H9 (cell line): ENCODE results near the gene UQCR11. TPM values are rescaled to one million over a fixed set of nuclear protein-coding genes. Genes with fewer than 3 reads are reported as not detected.

Experiments
- DNase-seq: peaks from one replicate; pipeline ENCODE4 v3.0.0-alpha.2; 2017
- H2AFZ ChIP-seq: one replicate; pipeline ENCODE4 v1.6.1; 2013; ENCODE audit warnings: mild to moderate bottlenecking, low read length, control low read depth, moderate library complexity
- H2AK5ac ChIP-seq: 2 replicates; pipeline ENCODE4 v1.6.1; 2013; ENCODE audit warnings: low read length, control low read depth, mixed read lengths; ENCODE audit not compliant: insufficient read length
- H2BK120ac ChIP-seq: one replicate; pipeline ENCODE4 v1.6.1; 2013; ENCODE audit warnings: low read depth, mild to moderate bottlenecking, low read length, control low read depth, inconsistent platforms; ENCODE audit not compliant: poor library complexity, severe bottlenecking
- H2BK12ac ChIP-seq: 2 replicates; pipeline ENCODE4 v1.6.1; 2013; ENCODE audit warnings: low read length, control low read depth, mixed read lengths, low read depth; ENCODE audit not compliant: insufficient read length
- H2BK15ac ChIP-seq: 2 replicates; pipeline ENCODE4 v1.6.1; 2013; ENCODE audit warnings: low read depth, low read length, control low read depth
- H2BK20ac ChIP-seq: one replicate; pipeline ENCODE4 v1.6.1; 2013; ENCODE audit warnings: low read depth, mild to moderate bottlenecking, low read length, control low read depth, inconsistent platforms; ENCODE audit not compliant: poor library complexity, severe bottlenecking
- H2BK5ac ChIP-seq: 2 replicates; pipeline ENCODE4 v1.6.1; 2013; ENCODE audit warnings: low read length, control low read depth, mixed read lengths; ENCODE audit not compliant: insufficient read length
- H3K14ac ChIP-seq: 2 replicates; pipeline ENCODE4 v1.6.1; 2013; ENCODE audit warnings: low read length, control low read depth; ENCODE audit not compliant: insufficient read depth
- H3K18ac ChIP-seq: 2 replicates; pipeline ENCODE4 v1.6.1; 2013; ENCODE audit warnings: low read depth, mild to moderate bottlenecking, mixed read lengths, low read length, control low read depth; ENCODE audit not compliant: insufficient read length
- H3K23ac ChIP-seq: 2 replicates; pipeline ENCODE4 v1.6.1; 2013; ENCODE audit warnings: low read length, control low read depth, mixed read lengths, low read depth; ENCODE audit not compliant: insufficient read length
- H3K23me2 ChIP-seq: 2 replicates; pipeline ENCODE4 v1.6.1; 2013; ENCODE audit warnings: low read depth, mild to moderate bottlenecking, mixed read lengths, low read length, control low read depth; ENCODE audit not compliant: insufficient read length, poor library complexity, severe bottlenecking
- H3K27ac ChIP-seq: 2 replicates; pipeline ENCODE4 v1.5.1; 2013; ENCODE audit warnings: low read length, control low read depth, mixed read lengths, low read depth; ENCODE audit not compliant: insufficient read length
- H3K27me3 ChIP-seq: 2 replicates; pipeline ENCODE4 v1.6.1; 2013; ENCODE audit warnings: low read length, control low read depth, inconsistent platforms; ENCODE audit not compliant: insufficient read depth
- H3K4ac ChIP-seq: 2 replicates; pipeline ENCODE4 v1.6.1; 2013; ENCODE audit warnings: low read depth, mild to moderate bottlenecking, control low read depth, inconsistent platforms, low read length, moderate library complexity
- H3K4me1 ChIP-seq: 2 replicates; pipeline ENCODE4 v1.6.1; 2013; ENCODE audit warnings: low read length, control low read depth, inconsistent platforms; ENCODE audit not compliant: insufficient read depth
- H3K4me2 ChIP-seq: 2 replicates; pipeline ENCODE4 v1.6.1; 2013; ENCODE audit warnings: low read length, control low read depth, mixed read lengths; ENCODE audit not compliant: insufficient read length, insufficient read depth
- H3K56ac ChIP-seq: 2 replicates; pipeline ENCODE4 v1.6.1; 2013; ENCODE audit warnings: low read depth, mild to moderate bottlenecking, mixed read lengths, low read length, control low read depth; ENCODE audit not compliant: insufficient read length
- H3K79me1 ChIP-seq: 2 replicates; pipeline ENCODE4 v1.6.1; 2013; ENCODE audit warnings: low read depth, mild to moderate bottlenecking, moderate library complexity, low read length, control low read depth, inconsistent platforms; ENCODE audit not compliant: insufficient read depth, poor library complexity, severe bottlenecking
- H3K79me2 ChIP-seq: 2 replicates; pipeline ENCODE4 v1.6.1; 2013; ENCODE audit warnings: low read length, control low read depth, inconsistent platforms; ENCODE audit not compliant: insufficient read depth
- H3K9ac ChIP-seq: 2 replicates; pipeline ENCODE4 v1.6.1; 2013; ENCODE audit warnings: low read length, control low read depth, mixed read lengths; ENCODE audit not compliant: insufficient read length; ENCODE audit errors: extremely low read depth
- H3K9me3 ChIP-seq: one replicate; pipeline ENCODE4 v1.6.1; 2013; ENCODE audit warnings: low read depth, low read length, inconsistent platforms; ENCODE audit not compliant: control insufficient read depth
- H3T11ph ChIP-seq: one replicate; pipeline ENCODE4 v1.6.1; 2013; ENCODE audit warnings: mild to moderate bottlenecking, low read length, control low read depth, inconsistent platforms
- H4K20me1 ChIP-seq: one replicate; pipeline ENCODE4 v1.6.1; 2013; ENCODE audit not compliant: control insufficient read depth, insufficient read length, insufficient read depth
- H4K5ac ChIP-seq: 2 replicates; pipeline ENCODE4 v1.6.1; 2013; ENCODE audit warnings: low read depth, mild to moderate bottlenecking, mixed read lengths, low read length, control low read depth; ENCODE audit not compliant: insufficient read length
- H4K8ac ChIP-seq: replicated peaks from 2 replicates; pipeline ENCODE4 v1.6.1; 2013; ENCODE audit warnings: low read length, control low read depth, mixed read lengths, low read depth; ENCODE audit not compliant: insufficient read length
- H4K91ac ChIP-seq: 2 replicates; pipeline ENCODE4 v1.6.1; 2013; ENCODE audit warnings: low read depth, mild to moderate bottlenecking, moderate library complexity, mixed read lengths, low read length, control low read depth; ENCODE audit not compliant: insufficient read length
- H3K27ac Mint-ChIP-seq, 3 experiments: 2 replicates in 2 of 3; 3 replicates in 1 of 3; pipeline ENCODE4 v1.8.0; 2020 to 2021; ENCODE audit warnings: mixed read lengths in 3 of 3, mild to moderate bottlenecking in 1 of 3, moderate library complexity in 1 of 3
- H3K27me3 Mint-ChIP-seq: 2 replicates; pipeline ENCODE4 v1.8.0; 2021; ENCODE audit warnings: low read depth, mild to moderate bottlenecking, moderate library complexity, mixed read lengths
- H3K36me3 Mint-ChIP-seq, 3 experiments: 2 replicates in 2 of 3; 3 replicates in 1 of 3; pipeline ENCODE4 v1.8.0; 2020 to 2021; ENCODE audit warnings: low read depth in 3 of 3, mixed read lengths in 3 of 3; ENCODE audit not compliant: insufficient read depth in 1 of 3
- H3K4me1 Mint-ChIP-seq, 2 experiments: 2 replicates each; pipeline ENCODE4 v1.8.0; 2020; ENCODE audit warnings: mixed read lengths in 2 of 2
- H3K4me3 Mint-ChIP-seq, 2 experiments: 2 replicates in 1 of 2; 3 replicates in 1 of 2; pipeline ENCODE4 v1.8.0; 2020 to 2021; ENCODE audit warnings: mild to moderate bottlenecking in 2 of 2, mixed read lengths in 2 of 2, moderate library complexity in 1 of 2
- H3K9me3 Mint-ChIP-seq, 2 experiments: 2 replicates in 1 of 2; 3 replicates in 1 of 2; pipeline ENCODE4 v1.8.0; 2020; ENCODE audit warnings: mild to moderate bottlenecking in 2 of 2, mixed read lengths in 2 of 2, moderate library complexity in 1 of 2
- WGBS: extraction: QIAGEN DNeasy Blood & Tissue Kit; methylation state at CpG from one replicate; pipeline ENCODE4 v1.1.7; 2013; ENCODE audit warnings: missing lambda C conversion rate, low lambda C conversion rate, mixed read lengths; ENCODE audit not compliant: insufficient read length; ENCODE audit errors: extremely low coverage; 5-methylcytosine and 5-hydroxymethylcytosine counted together
- total RNA-seq: library from RNA; stranded (reverse); gene quantifications from 2 replicates; pipeline ENCODE4 v1.2.1, GENCODE V29; 2021
- TF ChIP-seq, protein P1 (sequence below): fragments of 200-600 bp; sonication (generic); conservative IDR thresholded peaks from 3 replicates; pipeline ENCODE4 v1.8.0; 2021; ENCODE audit warnings: antibody characterized with exemption, mild to moderate bottlenecking

Gene UQCR11
- total RNA-seq, 1 experiment from 2014 or later: 174 TPM

GRCh38 chr19:1572795-1573194, 32.5 kb downstream of the UQCR11 start:
- Histone ChIP-seq H3K14ac (no peak overlapping the region), H2AFZ (no peak overlapping the region), H3K4me1 (no peaks in the 10 kb centered on the region), H3K27me3 (no peaks in the 10 kb centered on the region; the same call in 1 of the 2 replicates), H3K23me2 (no peaks in the 10 kb centered on the region), H3T11ph (no peak overlapping the region), H3K4ac (no peak overlapping the region), H3K23ac (no peak overlapping the region), H3K56ac (no peak overlapping the region), H4K5ac (no peak overlapping the region), H4K91ac (no peak overlapping the region), H3K27ac (no peak overlapping the region), H3K4me2 (no peak overlapping the region), H2AK5ac (no peak overlapping the region), H2BK20ac (no peak overlapping the region), H2BK120ac (no peak overlapping the region), H3K18ac (no peak overlapping the region), H4K8ac (no peak overlapping the region), H2BK5ac (no peak overlapping the region), H2BK15ac (no peak overlapping the region), H3K79me1 (no peaks in the 10 kb centered on the region), H3K9ac (no peak overlapping the region), H3K9me3 (no peaks in the 10 kb centered on the region), H3K79me2 (no peaks in the 10 kb centered on the region), H2BK12ac (no peak overlapping the region), H4K20me1 (no peaks in the 10 kb centered on the region)
- WGBS: no CpG with 5 or more reads among the region's 9 CpGs
- H3K27me3 Mint-ChIP-seq: peaks cover 38% of the 10 kb centered on the region
- peaks cover 0 to 16% (median 5%) of the 10 kb centered on the region in 3 experiments; a peak in 3 of 7 replicates for H3K36me3 Mint-ChIP-seq
- TF ChIP-seq, protein P1, sequence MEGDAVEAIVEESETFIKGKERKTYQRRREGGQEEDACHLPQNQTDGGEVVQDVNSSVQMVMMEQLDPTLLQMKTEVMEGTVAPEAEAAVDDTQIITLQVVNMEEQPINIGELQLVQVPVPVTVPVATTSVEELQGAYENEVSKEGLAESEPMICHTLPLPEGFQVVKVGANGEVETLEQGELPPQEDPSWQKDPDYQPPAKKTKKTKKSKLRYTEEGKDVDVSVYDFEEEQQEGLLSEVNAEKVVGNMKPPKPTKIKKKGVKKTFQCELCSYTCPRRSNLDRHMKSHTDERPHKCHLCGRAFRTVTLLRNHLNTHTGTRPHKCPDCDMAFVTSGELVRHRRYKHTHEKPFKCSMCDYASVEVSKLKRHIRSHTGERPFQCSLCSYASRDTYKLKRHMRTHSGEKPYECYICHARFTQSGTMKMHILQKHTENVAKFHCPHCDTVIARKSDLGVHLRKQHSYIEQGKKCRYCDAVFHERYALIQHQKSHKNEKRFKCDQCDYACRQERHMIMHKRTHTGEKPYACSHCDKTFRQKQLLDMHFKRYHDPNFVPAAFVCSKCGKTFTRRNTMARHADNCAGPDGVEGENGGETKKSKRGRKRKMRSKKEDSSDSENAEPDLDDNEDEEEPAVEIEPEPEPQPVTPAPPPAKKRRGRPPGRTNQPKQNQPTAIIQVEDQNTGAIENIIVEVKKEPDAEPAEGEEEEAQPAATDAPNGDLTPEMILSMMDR: no peak
- DNase-seq: no peak
- H3K4me1 Mint-ChIP-seq: peaks cover 2 to 9% of the 10 kb centered on the region in 2 experiments; a peak in 3 of 4 replicates
- H3K4me3 Mint-ChIP-seq: no peak overlapping the region
- H3K9me3 Mint-ChIP-seq: peaks cover 2 to 3% of the 10 kb centered on the region in 2 experiments; a peak in 2 of 5 replicates
- no peak overlapping the region for H3K27ac Mint-ChIP-seq
